Measurements from ENCODE around the gene PODN.

Gene PODN

GRCh38 chr1:53127546-53127945 is 65.5 kb downstream of the PODN start:
- Histone ChIP-seq H3K36me3 (replicated peaks; ENCODE audit: low read depth, low read length) (no peaks in the 10 kb centered on the region), H3K4me3 (ENCODE audit: low read length) (no peak overlapping the region), H3K9me3 (ENCODE audit: insufficient read depth, low read length) (no peaks in the 10 kb centered on the region), H3K27me3 (ENCODE audit: low read depth, low read length) (no peaks in the 10 kb centered on the region), H3K79me2 (ENCODE audit: low read length) (no peaks in the 10 kb centered on the region), H4K20me1 (ENCODE audit: insufficient read depth, low read length) (no peaks in the 10 kb centered on the region), H3K4me2 (ENCODE audit: low read length) (no peak overlapping the region), H3K9ac (ENCODE audit: low read length) (no peak overlapping the region), H3K27ac (ENCODE audit: low read length) (no peak overlapping the region), H3K4me1 (ENCODE audit: low read length) (no peaks in the 10 kb centered on the region), H2AFZ (ENCODE audit: low read depth, low read length) (no peak overlapping the region)
- TF ChIP-seq CTCF (IDR thresholded peaks at IDR 0.05; ENCODE audit: low read depth, low read length) (no peak), EZH2phosphoT487 (IDR thresholded peaks at IDR 0.05; ENCODE audit: low read depth) (no peak)

DNA sequence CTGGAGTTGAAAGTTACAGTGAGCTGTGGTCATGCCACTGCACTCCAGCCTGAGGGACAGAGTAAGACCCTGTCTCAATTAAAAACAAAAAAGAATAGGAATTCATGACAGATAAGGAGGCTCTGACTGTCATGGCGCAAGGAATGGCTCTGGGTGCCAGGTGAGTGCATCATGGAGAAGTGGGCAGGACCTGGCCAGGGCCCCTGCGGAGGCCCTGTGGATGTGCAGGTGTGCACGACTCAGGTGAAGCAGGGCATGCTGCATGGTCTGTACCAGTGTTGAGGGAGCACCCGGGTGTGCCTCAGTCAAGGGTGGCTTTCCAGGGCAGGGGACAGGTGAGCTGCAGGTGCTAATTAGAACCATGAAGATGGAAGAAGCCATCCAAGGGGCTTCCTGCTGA is 66.4 kb downstream of the PODN start:
- Histone ChIP-seq H3K4me2 (ENCODE audit: low read length) (no peak overlapping the region), H3K27me3 (ENCODE audit: low read depth, low read length) (no peaks in the 10 kb centered on the region), H2AFZ (ENCODE audit: low read depth, low read length) (no peak overlapping the region), H4K20me1 (ENCODE audit: insufficient read depth, low read length) (no peaks in the 10 kb centered on the region), H3K36me3 (replicated peaks; ENCODE audit: low read depth, low read length) (no peaks in the 10 kb centered on the region), H3K4me3 (ENCODE audit: low read length) (no peak overlapping the region), H3K79me2 (ENCODE audit: low read length) (no peaks in the 10 kb centered on the region), H3K9ac (ENCODE audit: low read length) (no peak overlapping the region), H3K27ac (ENCODE audit: low read length) (no peak overlapping the region), H3K4me1 (ENCODE audit: low read length) (no peaks in the 10 kb centered on the region), H3K9me3 (ENCODE audit: insufficient read depth, low read length) (no peaks in the 10 kb centered on the region)
- no peak for TF ChIP-seq CTCF (IDR thresholded peaks at IDR 0.05; ENCODE audit: low read depth, low read length)
- no peak for TF ChIP-seq EZH2phosphoT487 (IDR thresholded peaks at IDR 0.05; ENCODE audit: low read depth)

GRCh38 chr1:53129891-53130597 is 68.0 kb downstream of the PODN start:
- Histone ChIP-seq H3K27me3 (ENCODE audit: low read depth, low read length) (no peaks in the 10 kb centered on the region), H3K9ac (ENCODE audit: low read length) (no peak overlapping the region), H3K79me2 (ENCODE audit: low read length) (no peaks in the 10 kb centered on the region), H3K27ac (ENCODE audit: low read length) (no peak overlapping the region), H3K4me2 (ENCODE audit: low read length) (no peak overlapping the region), H2AFZ (ENCODE audit: low read depth, low read length) (no peak overlapping the region), H3K4me1 (ENCODE audit: low read length) (no peaks in the 10 kb centered on the region), H3K9me3 (ENCODE audit: insufficient read depth, low read length) (no peaks in the 10 kb centered on the region), H4K20me1 (ENCODE audit: insufficient read depth, low read length) (no peaks in the 10 kb centered on the region), H3K36me3 (replicated peaks; ENCODE audit: low read depth, low read length) (no peaks in the 10 kb centered on the region), H3K4me3 (ENCODE audit: low read length) (no peak overlapping the region)
- TF ChIP-seq CTCF (IDR thresholded peaks at IDR 0.05; ENCODE audit: low read depth, low read length): no peak
- no peak for TF ChIP-seq EZH2phosphoT487 (IDR thresholded peaks at IDR 0.05; ENCODE audit: low read depth)

DNA sequence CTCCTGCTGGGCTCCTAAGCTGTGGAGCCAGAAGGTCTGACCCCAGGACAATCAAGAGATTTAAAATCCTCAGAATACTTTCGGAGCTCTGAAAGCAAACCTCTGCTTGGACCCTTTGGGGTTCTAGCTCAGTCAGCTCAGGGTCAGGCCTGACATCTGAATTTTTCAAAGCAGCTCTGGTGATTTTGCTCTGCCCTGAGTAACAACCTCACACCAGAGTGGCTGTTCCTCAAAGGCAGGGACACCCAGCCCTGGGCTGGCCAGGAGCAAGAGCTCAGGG is 68.5 kb downstream of the PODN start:
- Histone ChIP-seq H3K4me1 (ENCODE audit: low read length) (no peaks in the 10 kb centered on the region), H3K79me2 (ENCODE audit: low read length) (no peaks in the 10 kb centered on the region), H3K9me3 (ENCODE audit: insufficient read depth, low read length) (no peaks in the 10 kb centered on the region), H3K36me3 (replicated peaks; ENCODE audit: low read depth, low read length) (no peaks in the 10 kb centered on the region), H3K27ac (ENCODE audit: low read length) (no peak overlapping the region), H3K4me3 (ENCODE audit: low read length) (no peak overlapping the region), H3K27me3 (ENCODE audit: low read depth, low read length) (no peaks in the 10 kb centered on the region), H3K4me2 (ENCODE audit: low read length) (no peak overlapping the region), H4K20me1 (ENCODE audit: insufficient read depth, low read length) (no peaks in the 10 kb centered on the region), H2AFZ (ENCODE audit: low read depth, low read length) (no peak overlapping the region), H3K9ac (ENCODE audit: low read length) (no peak overlapping the region)
- TF ChIP-seq EZH2phosphoT487 (IDR thresholded peaks at IDR 0.05; ENCODE audit: low read depth) (no peak), CTCF (IDR thresholded peaks at IDR 0.05; ENCODE audit: low read depth, low read length) (no peak)
